Measurements from ENCODE around the gene ENTPD6.
"Not testable (repeated sequence)": the region's sequence is repeated elsewhere in the genome, so short reads cannot be mapped to it uniquely, and the experiment has no call there.

ENTPD6 gene

DNA sequence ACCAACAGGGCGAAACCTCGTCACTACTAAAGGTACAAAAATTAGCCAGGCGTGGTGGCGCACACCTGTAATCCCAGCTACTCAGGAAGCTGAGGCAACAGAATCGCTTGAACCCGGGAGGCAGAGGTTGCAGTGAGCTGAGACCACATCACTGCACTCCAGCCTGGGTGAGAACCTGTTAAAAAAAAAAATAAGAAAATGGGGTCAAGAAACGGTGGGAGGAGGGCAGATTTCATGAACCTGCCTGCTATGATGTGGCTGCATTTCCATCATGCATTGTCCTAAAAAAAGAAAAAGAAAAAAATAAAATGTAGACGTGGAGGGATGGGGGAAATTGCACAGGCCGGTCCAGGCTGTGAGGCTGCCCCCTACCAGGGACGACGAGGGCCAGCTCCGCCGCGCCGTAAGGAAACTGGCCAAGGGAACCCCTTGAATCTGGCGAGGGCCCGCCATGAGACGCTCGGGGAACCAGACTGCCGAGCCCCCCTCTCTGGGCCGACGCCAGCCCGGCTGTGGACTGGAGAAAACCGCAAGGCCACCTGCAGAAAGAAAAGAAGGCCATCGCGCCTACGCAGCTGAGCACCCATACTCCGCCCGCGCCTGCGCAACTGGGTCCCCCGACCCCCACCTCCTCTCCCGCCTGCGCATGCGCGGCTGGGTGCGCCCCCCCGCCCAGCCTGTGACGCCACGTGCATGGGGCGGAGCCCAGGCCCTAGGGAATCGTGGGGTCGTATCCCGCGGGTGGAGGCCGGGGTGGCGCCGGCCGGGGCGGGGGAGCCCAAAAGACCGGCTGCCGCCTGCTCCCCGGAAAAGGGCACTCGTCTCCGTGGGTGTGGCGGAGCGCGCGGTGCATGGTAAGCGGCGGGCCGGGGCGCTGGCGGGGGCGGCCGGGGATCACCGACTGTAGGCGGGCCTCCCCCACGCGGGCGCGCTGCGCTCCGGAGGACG, at the start of gene ENTPD6:
TSS of gene ENTPD6 (plus strand) at position 699 of the 948 bp plus-strand sequence. CDS start 10,825 bp downstream, outside the sequence.
- DNase-seq (ENCODE audit: low read depth), result peak; percentile 84

- no peak for DNase-seq (ENCODE audit: low read depth)
Measured at GRCh38 chr20:25146976-25147375, 48.5 kb upstream of the ENTPD6 start.

DNA sequence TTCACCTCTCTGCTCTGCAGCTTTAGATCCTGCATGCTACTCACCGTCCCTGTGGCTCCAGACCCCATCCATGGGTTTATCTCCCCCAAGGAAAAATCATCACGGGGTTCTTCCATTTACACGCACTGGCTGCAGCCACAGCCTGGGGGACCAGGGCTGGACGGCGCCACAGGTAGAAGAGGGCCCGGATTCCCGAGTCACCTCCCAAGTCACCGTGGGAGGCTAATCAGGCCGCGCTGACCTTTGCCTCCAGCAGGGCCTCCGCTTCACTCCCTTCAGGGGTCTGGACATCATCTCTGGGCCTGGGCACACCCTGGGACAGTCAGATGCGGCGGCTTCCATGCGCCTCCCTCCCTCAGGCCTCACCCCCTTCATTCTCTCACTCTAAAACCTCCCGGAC, 47.8 kb upstream of the ENTPD6 start:
- DNase-seq (ENCODE audit: low read depth), result no peak

DNA sequence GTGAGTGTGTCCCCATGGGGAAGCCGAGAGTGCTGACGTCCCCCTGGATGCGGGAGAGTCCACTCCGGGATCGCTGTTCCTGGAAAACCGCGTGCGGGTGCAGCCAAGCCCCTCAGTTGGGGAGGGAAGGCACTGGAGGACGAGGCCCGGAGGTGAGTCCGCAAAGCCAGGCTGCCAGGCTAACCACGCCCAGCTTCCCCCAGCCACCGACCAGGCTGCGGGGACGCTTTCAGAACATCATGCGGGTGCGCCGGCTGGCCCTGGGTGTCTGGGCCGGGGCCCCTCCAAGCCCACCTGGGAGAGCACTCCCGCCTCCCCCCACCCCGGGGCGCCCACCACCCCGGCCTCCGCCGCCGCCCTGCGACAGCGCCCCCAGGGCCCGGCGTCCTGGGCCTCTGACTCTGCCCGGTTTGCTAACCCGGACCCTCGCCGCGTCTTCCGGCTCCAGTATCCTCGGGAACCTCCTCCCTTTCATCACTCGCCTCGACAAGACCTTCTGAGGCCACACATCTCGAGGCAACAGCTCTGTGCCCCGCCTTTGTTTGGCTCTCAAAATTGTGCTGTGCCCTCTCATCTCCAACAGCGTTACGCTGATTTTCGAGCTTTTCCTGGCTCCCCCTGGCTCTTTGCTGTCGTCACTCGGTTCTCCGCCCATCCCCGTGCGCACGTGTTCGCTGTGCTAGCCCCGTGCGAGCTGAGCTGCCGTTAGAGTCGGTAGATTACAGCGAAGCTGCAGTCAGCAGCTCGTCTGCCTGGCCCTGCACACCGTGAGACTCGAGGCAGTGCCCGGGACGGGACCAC, 47.1 kb upstream of the ENTPD6 start:
- peak; percentile 64 for DNase-seq (ENCODE audit: low read depth)

- no peak for DNase-seq (ENCODE audit: low read depth)
Measured at GRCh38 chr20:25148982-25149846, 46.3 kb upstream of the ENTPD6 start.

GRCh38 chr20:25150016-25150415, 45.5 kb upstream of the ENTPD6 start:
- no peak for DNase-seq (ENCODE audit: low read depth)

- no peak for DNase-seq (ENCODE audit: low read depth)
Measured at GRCh38 chr20:25158043-25158442, 37.5 kb upstream of the ENTPD6 start.

DNA sequence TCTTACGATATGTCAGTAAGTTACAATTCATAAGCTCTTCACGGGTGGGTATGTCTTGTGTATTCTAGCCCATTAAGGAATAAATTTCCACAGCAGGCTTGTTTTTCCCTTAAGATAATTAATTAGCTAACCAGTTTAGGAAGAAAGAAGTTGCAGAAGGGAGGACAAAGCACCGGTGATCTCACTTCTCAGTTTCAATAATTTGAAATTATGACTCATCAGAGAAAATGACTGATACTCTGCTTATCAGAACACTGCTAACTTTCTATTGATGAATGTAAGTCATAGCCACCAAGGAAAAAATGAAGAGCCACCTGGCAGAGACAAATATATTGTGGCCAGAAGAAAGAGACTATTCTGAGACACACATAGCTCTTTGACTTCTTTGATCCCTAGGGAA, 35.0 kb upstream of the ENTPD6 start:
- no peak for DNase-seq (ENCODE audit: low read depth)

GRCh38 chr20:25160897-25161296, 34.6 kb upstream of the ENTPD6 start:
- DNase-seq (ENCODE audit: low read depth), result no peak

DNA sequence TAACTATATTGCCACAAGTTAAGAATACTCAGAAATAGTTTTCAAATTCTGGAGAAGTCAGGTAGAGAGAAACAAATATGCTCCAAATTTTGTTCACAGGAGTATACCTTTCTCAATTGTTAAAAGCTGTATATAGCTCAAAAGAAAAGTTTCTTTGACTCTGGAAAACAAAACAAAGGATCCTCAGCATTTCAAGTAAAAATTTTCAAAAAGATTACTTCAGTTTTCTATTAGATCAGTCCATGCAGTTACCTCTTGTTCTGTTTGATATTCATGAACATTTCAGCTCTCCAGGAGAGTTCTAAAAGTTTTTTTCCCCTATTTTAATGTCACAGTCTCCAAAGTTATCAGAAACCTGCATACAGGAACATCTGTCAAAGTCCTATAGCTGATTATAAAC, 30.4 kb upstream of the ENTPD6 start:
- DNase-seq (ENCODE audit: low read depth), result no peak

- not testable (repeated sequence) for DNase-seq (ENCODE audit: low read depth)
Measured at GRCh38 chr20:25166105-25166782, 29.3 kb upstream of the ENTPD6 start.

DNA sequence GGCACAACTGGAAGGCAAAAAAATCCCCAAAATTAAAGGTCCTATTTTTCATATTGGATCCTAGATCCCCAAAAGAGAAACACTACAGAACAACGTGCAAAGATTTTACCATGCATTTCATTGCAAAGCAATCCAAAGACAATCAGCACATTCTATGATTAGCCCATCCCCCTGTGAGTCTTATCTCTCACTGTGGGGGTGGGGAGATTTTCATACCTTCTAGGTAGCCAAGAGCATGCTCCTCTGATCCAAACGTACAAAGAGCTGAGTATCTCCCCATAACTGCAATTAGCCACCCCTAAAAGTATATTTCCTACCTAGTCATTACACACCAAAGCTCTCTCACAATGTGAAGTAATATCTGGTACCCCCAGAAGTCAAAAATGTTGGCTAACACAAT, 22.2 kb upstream of the ENTPD6 start:
- DNase-seq (ENCODE audit: low read depth), result no peak

DNA sequence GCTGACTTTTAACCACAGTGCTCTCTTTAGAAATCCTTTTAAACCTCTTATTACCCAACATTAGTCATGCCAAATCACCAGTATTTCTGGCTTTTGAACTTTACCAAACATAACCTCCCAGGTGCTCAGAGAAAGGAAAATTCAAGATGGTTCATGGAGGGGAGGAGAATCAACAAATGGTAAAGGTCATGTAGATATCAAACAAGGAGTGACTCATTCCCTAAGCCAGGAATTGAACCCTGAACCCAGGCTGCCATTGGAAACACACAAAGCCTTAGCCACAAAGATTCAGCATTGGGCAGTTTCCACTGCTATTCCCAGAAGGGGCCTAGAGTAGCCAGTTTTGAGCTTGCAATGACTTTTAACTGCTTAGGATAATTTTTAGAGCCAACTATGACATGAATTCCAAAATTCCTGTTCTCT, 21.6 kb upstream of the ENTPD6 start:
- no peak for DNase-seq (ENCODE audit: low read depth)

- no peak for DNase-seq (ENCODE audit: low read depth)
Measured at GRCh38 chr20:25176184-25176583, 19.3 kb upstream of the ENTPD6 start.

DNA sequence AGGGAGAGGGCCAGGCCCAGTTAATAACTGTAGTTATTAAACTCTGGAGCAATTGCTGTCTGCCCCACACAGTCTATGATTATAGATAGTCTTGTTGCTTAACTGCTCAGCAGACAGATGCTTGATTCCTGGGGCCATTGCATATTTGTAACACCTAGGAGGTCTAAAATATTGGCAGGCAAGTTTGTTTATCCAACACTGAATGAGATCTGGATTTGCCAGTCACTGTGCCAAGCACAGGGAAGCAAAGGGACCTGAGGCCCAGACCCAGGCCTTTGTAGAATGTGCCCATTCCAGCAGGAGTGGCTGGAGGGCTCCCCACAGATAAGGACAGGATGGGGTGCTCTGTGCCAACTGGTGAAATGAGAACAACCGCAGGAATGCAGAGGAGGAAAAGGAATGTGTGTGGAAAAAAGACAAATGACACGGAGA, 17.6 kb upstream of the ENTPD6 start:
- DNase-seq (ENCODE audit: low read depth), result no peak

DNA sequence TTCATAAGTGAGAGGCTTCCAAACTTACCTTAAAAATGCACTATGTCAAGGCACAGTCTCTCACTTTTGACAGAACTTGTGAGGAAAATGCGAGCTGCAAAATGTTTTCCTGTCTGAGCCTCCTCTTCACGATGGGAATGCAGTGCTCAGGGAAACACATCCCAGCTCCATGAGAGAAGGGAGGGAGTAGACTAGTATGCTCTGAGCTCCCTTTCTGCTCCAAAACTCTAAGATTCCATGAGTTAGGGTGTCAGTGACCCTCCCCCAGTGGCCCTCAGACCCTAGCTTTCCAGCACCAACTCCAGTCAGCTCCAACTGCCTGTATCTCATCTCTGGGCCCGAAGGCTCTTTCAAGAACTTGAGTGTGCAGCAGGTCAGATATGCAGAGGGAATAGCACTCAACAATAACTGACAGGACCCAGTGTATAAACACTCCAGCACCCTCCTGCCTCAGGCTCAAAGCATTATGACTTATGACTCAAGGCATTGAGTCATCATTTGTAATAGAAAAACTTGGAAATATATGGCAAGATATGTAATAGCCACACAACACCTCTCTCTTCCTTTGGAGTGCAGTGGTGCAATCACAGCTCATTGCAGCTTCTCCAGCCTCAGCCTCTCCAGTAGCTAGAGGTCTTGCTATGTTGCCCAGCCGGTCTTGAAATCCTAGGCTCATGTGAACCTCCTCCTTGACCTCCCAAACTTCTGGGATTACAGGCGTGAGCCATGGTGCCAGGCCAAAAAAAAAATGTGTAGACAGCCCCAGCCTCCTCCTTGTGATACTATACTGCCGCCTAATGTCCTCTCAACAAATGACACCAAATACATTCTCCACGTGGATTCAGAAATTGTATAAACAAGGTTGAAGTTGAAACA, 16.7 kb upstream of the ENTPD6 start:
- no peak for DNase-seq (ENCODE audit: low read depth)

GRCh38 chr20:25179439-25180089, 15.9 kb upstream of the ENTPD6 start:
- no peak for DNase-seq (ENCODE audit: low read depth)

GRCh38 chr20:25184391-25184790, 11.1 kb upstream of the ENTPD6 start:
- DNase-seq (ENCODE audit: low read depth), result not testable (repeated sequence)

DNA sequence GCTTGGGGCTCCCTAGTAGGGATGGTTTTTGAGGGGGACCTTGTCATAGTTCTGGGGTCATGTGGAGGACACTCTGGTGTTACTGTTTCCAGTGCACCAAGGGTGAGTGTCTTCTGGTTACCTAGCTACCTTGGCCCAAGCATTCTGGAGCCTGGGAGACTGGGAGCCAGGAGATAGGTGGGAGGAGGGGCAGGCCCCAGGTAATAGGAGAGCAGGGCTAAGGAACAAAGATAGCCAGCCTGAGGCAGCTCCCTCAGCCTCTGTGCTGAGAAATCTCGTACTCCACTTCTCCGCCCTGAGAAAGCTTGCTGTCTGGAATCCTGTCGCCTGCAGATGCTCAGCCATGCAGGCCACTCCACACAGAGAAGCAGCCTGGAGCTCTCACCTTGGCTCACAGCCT, 8.3 kb upstream of the ENTPD6 start:
- DNase-seq (ENCODE audit: low read depth), result no peak

GRCh38 chr20:25187635-25188034, 7.9 kb upstream of the ENTPD6 start:
- DNase-seq (ENCODE audit: low read depth), result no peak
